ENCODE results near the gene HDAC4.

- no peak for TF ChIP-seq EZH2 (IDR thresholded peaks at IDR 0.05; ENCODE audit: borderline replicate concordance, insufficient read depth, low read depth, low read length, poor library complexity, severe bottlenecking)
- TF ChIP-seq, protein P1, sequence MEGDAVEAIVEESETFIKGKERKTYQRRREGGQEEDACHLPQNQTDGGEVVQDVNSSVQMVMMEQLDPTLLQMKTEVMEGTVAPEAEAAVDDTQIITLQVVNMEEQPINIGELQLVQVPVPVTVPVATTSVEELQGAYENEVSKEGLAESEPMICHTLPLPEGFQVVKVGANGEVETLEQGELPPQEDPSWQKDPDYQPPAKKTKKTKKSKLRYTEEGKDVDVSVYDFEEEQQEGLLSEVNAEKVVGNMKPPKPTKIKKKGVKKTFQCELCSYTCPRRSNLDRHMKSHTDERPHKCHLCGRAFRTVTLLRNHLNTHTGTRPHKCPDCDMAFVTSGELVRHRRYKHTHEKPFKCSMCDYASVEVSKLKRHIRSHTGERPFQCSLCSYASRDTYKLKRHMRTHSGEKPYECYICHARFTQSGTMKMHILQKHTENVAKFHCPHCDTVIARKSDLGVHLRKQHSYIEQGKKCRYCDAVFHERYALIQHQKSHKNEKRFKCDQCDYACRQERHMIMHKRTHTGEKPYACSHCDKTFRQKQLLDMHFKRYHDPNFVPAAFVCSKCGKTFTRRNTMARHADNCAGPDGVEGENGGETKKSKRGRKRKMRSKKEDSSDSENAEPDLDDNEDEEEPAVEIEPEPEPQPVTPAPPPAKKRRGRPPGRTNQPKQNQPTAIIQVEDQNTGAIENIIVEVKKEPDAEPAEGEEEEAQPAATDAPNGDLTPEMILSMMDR (IDR thresholded peaks at IDR 0.05), result no peak
Measured at GRCh38 chr2:239239607-239240413, 161.0 kb downstream of the HDAC4 start.
